Fibroblast of lung (primary cell): Measurements from ENCODE around the gene HP1BP3. TPM values are rescaled to one million over a fixed set of nuclear protein-coding genes. Genes with fewer than 3 reads are reported as not detected.

Experiments
- DNase-seq, 2 donors: peaks; one replicate each; pipeline versions ENCODE4 v3.0.0 to v3.0.0-alpha.2; 2010; ENCODE audit warnings: low read depth in 2 of 2
- H2AFZ ChIP-seq: 2 replicates; pipeline ENCODE4 v1.5.1; 2012; ENCODE audit warnings: low read length, control low read depth, inconsistent platforms
- H3K27ac ChIP-seq: 2 replicates; pipeline ENCODE4 v1.5.1; 2011; ENCODE audit warnings: low read length, control low read depth; ENCODE audit not compliant: insufficient read depth
- H3K27me3 ChIP-seq: 2 replicates; pipeline ENCODE4 v1.5.1; 2011; ENCODE audit warnings: mild to moderate bottlenecking, low read length; ENCODE audit not compliant: control insufficient read depth, insufficient read depth
- H3K36me3 ChIP-seq: 2 replicates; pipeline ENCODE4 v1.5.1; 2011; ENCODE audit warnings: low read length; ENCODE audit not compliant: control insufficient read depth, insufficient read depth
- H3K4me1 ChIP-seq: 2 replicates; pipeline ENCODE4 v1.5.1; 2011; ENCODE audit warnings: low read length; ENCODE audit not compliant: control insufficient read depth, insufficient read depth; ENCODE audit errors: extremely low read depth
- H3K4me2 ChIP-seq: 2 replicates; pipeline ENCODE4 v1.5.1; 2011; ENCODE audit warnings: low read length, control low read depth; ENCODE audit not compliant: insufficient read depth; ENCODE audit errors: extremely low read depth
- H3K4me3 ChIP-seq, 4 experiments: fragments of 200-600 bp in 1 of 4; sonication (generic) in 1 of 4; replicated peaks in 1 of 4; 2 replicates each; pipeline ENCODE4 v1.5.1; 2011 to 2016; ENCODE audit warnings: low read length in 4 of 4, low read depth in 3 of 4, mild to moderate bottlenecking in 3 of 4, control low read depth in 2 of 4, inconsistent platforms in 1 of 4, mixed read lengths in 1 of 4; ENCODE audit not compliant: insufficient read depth in 1 of 4; ENCODE audit errors: control extremely low read depth in 1 of 4
- H3K79me2 ChIP-seq: 2 replicates; pipeline ENCODE4 v1.5.1; 2012; ENCODE audit warnings: mild to moderate bottlenecking, low read length, inconsistent platforms; ENCODE audit not compliant: control insufficient read depth, insufficient read depth
- H3K9ac ChIP-seq: 2 replicates; pipeline ENCODE4 v1.5.1; 2011; ENCODE audit warnings: mild to moderate bottlenecking, low read length, control low read depth; ENCODE audit not compliant: insufficient read depth
- H3K9me3 ChIP-seq: 2 replicates; pipeline ENCODE4 v1.5.1; 2012; ENCODE audit warnings: low read depth, low read length; ENCODE audit not compliant: control insufficient read depth, insufficient read depth
- H4K20me1 ChIP-seq: 2 replicates; pipeline ENCODE4 v1.5.1; 2011; ENCODE audit warnings: low read length; ENCODE audit not compliant: control insufficient read depth, insufficient read depth; ENCODE audit errors: extremely low read depth
- CTCF ChIP-seq, 2 donors: IDR thresholded peaks in 1 of 2; conservative IDR thresholded peaks in 1 of 2; 1 replicate in 1 of 2; 2 replicates in 1 of 2; pipeline ENCODE4 v1.5.1; 2011 to 2012; ENCODE audit warnings: low read length in 2 of 2, control low read depth in 1 of 2, inconsistent platforms in 1 of 2, low read depth in 1 of 2, mild to moderate bottlenecking in 1 of 2
- EZH2 ChIP-seq: IDR thresholded peaks from 2 replicates; pipeline ENCODE4 v1.5.1; 2012; ENCODE audit warnings: low read length, control low read depth, mild to moderate bottlenecking; ENCODE audit errors: missing control alignments
- polyA plus RNA-seq, 2 donors: library from polyadenylated mRNA; depleted of rRNA in 1 of 2; stranded (reverse) in 1 of 2; unstranded in 1 of 2; fragments of >200 nt; gene quantifications; 2 replicates each; pipeline ENCODE4 v1.2.1, GENCODE V29; 2011 to 2012; ENCODE audit warnings: missing spikeins in 1 of 2
- total RNA-seq: library from RNA; depleted of rRNA; stranded (reverse); fragments of >200 nt; gene quantifications from 2 replicates; pipeline ENCODE4 v1.2.1, GENCODE V29; 2014

HP1BP3 gene
- total and polyA plus RNA-seq, 2 donors (not counting 1 experiment from before 2014, with no cell fraction given), result 201 to 255 TPM

- TF ChIP-seq EZH2, result no peak
- peak; percentile 66 to 79 for TF ChIP-seq CTCF (conservative IDR thresholded peaks at IDR 0.05 in 1 of 2, IDR thresholded peaks at IDR 0.05 in 1 of 2; ENCODE audit: low read depth in 1 of 2, low read length in 2 of 2)
- peaks cover 17% of the 10 kb centered on the region for H3K4me1 ChIP-seq
- DNase-seq, result peak; percentile 88 to 94
These were observed 90.4 kb downstream of the HP1BP3 start for GRCh38 chr1:20696397-20697333.

GRCh38 chr1:20695515-20695914, 91.6 kb downstream of the HP1BP3 start:
- Histone ChIP-seq H2AFZ (no peak overlapping the region), H3K4me2 (no peak overlapping the region)
- DNase-seq, result no peak

More at GRCh38 chr1:20696397-20697333, 90.4 kb downstream of the HP1BP3 start:
- Histone ChIP-seq H4K20me1 (no peaks in the 10 kb centered on the region), H3K4me2 (peak overlapping the region; percentile 59), H3K9ac (peak overlapping the region; percentile 83), H3K9me3 (no peaks in the 10 kb centered on the region), H3K36me3 (no peaks in the 10 kb centered on the region), H3K27me3 (no peaks in the 10 kb centered on the region), H3K4me3 (peak overlapping the region; percentile 44 to 61 (median 54)), H3K79me2 (no peaks in the 10 kb centered on the region), H2AFZ (peak overlapping the region; percentile 89), H3K27ac (peak overlapping the region; percentile 88)

More at GRCh38 chr1:20695515-20695914, 91.6 kb downstream of the HP1BP3 start:
- H3K4me3 ChIP-seq, result no peak overlapping the region
- H3K36me3 ChIP-seq, result no peaks in the 10 kb centered on the region
- H3K79me2 ChIP-seq, result no peaks in the 10 kb centered on the region
- peaks cover 17% of the 10 kb centered on the region for H3K4me1 ChIP-seq
- H3K27me3 ChIP-seq, result no peaks in the 10 kb centered on the region
- H3K9ac ChIP-seq, result no peak overlapping the region
- no peaks in the 10 kb centered on the region for H4K20me1 ChIP-seq
- no peak overlapping the region for H3K27ac ChIP-seq
- H3K9me3 ChIP-seq, result no peaks in the 10 kb centered on the region
- TF ChIP-seq EZH2 (no peak), CTCF (conservative IDR thresholded peaks at IDR 0.05 in 1 of 2, IDR thresholded peaks at IDR 0.05 in 1 of 2; ENCODE audit: low read depth in 1 of 2, low read length in 2 of 2) (no peak)
